A549 treated with GW870086 at 1 μM for 4 hours (cell line): Measurements from ENCODE around the gene AP1M1. TPM values are rescaled to one million over a fixed set of nuclear protein-coding genes. Genes with fewer than 3 reads are reported as not detected.

Experiments used
- total RNA-seq: library from RNA; stranded (reverse); fragments of 200-300 nt; extraction: Qiagen RNA extraction; gene quantifications from 5 replicates; pipeline ENCODE4 v1.2.3, GENCODE V29; 2022; ENCODE audit warnings: low read depth

Gene AP1M1
- total RNA-seq, result 65.1 to 68.3 TPM (median 66.3 TPM) in 5 replicates

DNA sequence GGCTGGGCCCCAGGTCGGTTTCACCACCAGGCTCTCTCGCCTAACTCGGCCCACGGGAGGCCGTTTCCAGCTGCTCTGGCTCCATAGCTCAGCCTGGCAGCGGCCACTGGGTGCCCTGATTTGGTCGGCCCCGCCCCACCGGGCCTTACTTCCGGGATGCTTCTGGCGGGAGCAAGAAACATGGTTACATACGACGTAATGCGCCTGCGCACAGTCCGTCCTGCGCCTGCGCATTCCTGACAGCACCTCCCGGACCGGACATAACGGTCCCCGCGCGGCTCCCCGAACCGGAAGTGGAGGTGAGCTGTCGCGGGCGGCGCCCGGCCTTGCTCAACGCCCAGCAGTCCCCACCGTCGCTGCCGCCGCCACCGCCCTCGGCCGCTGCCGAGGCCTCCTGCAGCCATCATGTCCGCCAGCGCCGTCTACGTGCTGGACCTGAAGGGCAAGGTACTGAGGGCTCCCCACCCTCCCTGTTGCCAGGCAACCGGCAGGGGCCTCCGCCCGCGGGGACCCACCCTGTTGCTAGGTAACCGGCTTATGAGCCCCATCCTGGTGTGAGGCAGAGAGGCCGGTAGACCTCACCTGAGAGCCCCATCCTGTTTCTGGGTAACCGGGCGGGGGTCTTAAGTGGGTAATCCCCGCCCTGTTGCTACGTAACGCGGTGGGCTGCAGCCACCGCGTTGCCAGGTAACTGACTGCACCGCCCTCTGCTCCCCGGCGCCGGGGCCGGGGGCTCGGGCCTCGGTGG, at the start of gene AP1M1:
AP1M1 (plus strand) TSS at position 290 of the 748 bp plus-strand sequence; CDS start at position 406, 116 bp downstream.

DNA sequence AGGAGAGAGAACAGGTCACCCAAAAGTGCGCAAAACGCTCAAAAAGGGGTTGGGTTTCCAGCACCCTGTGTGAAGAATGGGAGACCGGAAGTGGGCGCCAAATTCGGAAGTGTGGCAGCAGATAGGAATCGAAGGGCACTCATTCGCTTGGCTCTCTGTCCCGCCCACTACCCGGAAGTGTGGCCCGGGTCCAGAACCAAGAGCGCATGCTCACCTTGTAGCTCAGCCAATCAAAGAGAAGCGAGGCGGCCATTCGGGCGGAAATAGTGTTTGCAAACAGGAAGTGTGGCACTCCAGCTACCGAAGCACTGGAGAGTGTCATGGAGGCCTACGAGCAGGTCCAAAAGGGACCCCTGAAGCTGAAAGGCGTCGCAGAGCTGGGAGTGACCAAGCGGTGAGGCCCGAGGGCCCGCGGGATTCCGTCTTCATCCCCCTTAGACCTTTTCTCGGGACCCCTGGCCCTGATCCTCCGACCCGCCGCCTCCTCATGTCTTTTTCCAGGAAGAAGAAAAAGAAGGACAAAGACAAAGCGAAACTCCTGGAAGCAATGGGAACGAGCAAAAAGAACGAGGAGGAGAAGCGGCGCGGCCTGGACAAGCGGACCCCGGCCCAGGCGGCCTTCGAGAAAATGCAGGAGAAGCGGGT, 12.5 kb upstream of the AP1M1 start, which contains the start of gene FAM32A:
FAM32A (plus strand) TSS at position 288 of the 645 bp plus-strand sequence; CDS start at position 321, 33 bp downstream.

Other genes with a start within 250 kb of the AP1M1 start
- not detected in 5 replicates for gene OR10H4, start 248.9 kb upstream of the AP1M1 start, total RNA-seq
- gene TPM4, start 121.4 kb upstream of the AP1M1 start, total RNA-seq, result 393 to 517 TPM (median 492 TPM) in 5 replicates
- gene RAB8A, start 86.0 kb upstream of the AP1M1 start, total RNA-seq, result 49.7 to 83.1 TPM (median 52.4 TPM) in 5 replicates
- gene HSH2D, start 54.2 kb upstream of the AP1M1 start, total RNA-seq, result 0.09 to 0.14 TPM in 2 of 5 replicates, not detected in the others
- gene CIB3, start 24.4 kb upstream of the AP1M1 start, total RNA-seq, result not detected in 5 replicates
- 92.9 to 102 TPM (median 95.9 TPM) in 5 replicates for gene FAM32A, start 12.5 kb upstream of the AP1M1 start, total RNA-seq
- gene KLF2, start 126.9 kb downstream of the AP1M1 start, total RNA-seq, result 16.9 to 30.9 TPM (median 28.7 TPM) in 5 replicates